ENCODE results near the gene H3-3A.

H3-3A gene

GRCh38 chr1:226052061-226052460 lies 10.5 kb upstream of the H3-3A start:
- H3K4me3 ChIP-seq (ENCODE audit: low read depth, low read length) = no peak overlapping the region

GRCh38 chr1:226054519-226055327 lies 7.8 kb upstream of the H3-3A start:
- no peak overlapping the region for H3K4me3 ChIP-seq (ENCODE audit: low read depth, low read length)

- H3K4me3 ChIP-seq (ENCODE audit: low read depth, low read length) = no peak overlapping the region
Measured at GRCh38 chr1:226059709-226060108, 2.8 kb upstream of the H3-3A start.

- H3K4me3 ChIP-seq (ENCODE audit: low read depth, low read length) = no peak overlapping the region
Measured at GRCh38 chr1:226060427-226060826, 2.1 kb upstream of the H3-3A start.

GRCh38 chr1:226061068-226061840 lies 1.3 kb upstream of the H3-3A start:
- H3K4me3 ChIP-seq (ENCODE audit: low read depth, low read length) = peak overlapping the region; percentile 62

- peak overlapping the region; percentile 62 for H3K4me3 ChIP-seq (ENCODE audit: low read depth, low read length)
Measured at GRCh38 chr1:226061841-226062557, 517 bp upstream of the H3-3A start.

GRCh38 chr1:226063224-226063976 lies 884 bp downstream of the H3-3A start:
- H3K4me3 ChIP-seq (ENCODE audit: low read depth, low read length) = peak overlapping the region; percentile 74

GRCh38 chr1:226063977-226064815 lies 1.7 kb downstream of the H3-3A start:
- H3K4me3 ChIP-seq (ENCODE audit: low read depth, low read length) = peak overlapping the region; percentile 74

- H3K4me3 ChIP-seq (ENCODE audit: low read depth, low read length) = peak overlapping the region; percentile 74
Measured at GRCh38 chr1:226064816-226065248, 2.3 kb downstream of the H3-3A start.

- no peak overlapping the region for H3K4me3 ChIP-seq (ENCODE audit: low read depth, low read length)
Measured at GRCh38 chr1:226066415-226067078, 4.0 kb downstream of the H3-3A start.

- H3K4me3 ChIP-seq (ENCODE audit: low read depth, low read length) = no peak overlapping the region
Measured at GRCh38 chr1:226069811-226070489, 7.4 kb downstream of the H3-3A start.

GRCh38 chr1:226072347-226072746 lies 9.8 kb downstream of the H3-3A start:
- H3K4me3 ChIP-seq (ENCODE audit: low read depth, low read length) = no peak overlapping the region

GRCh38 chr1:226073184-226073950 lies 10.9 kb downstream of the H3-3A start:
- no peak overlapping the region for H3K4me3 ChIP-seq (ENCODE audit: low read depth, low read length)

- H3K4me3 ChIP-seq (ENCODE audit: low read depth, low read length) = no peak overlapping the region
Measured at GRCh38 chr1:226074046-226074445, 11.5 kb downstream of the H3-3A start.

GRCh38 chr1:226076378-226076777 lies 13.9 kb downstream of the H3-3A start:
- no peak overlapping the region for H3K4me3 ChIP-seq (ENCODE audit: low read depth, low read length)

- H3K4me3 ChIP-seq (ENCODE audit: low read depth, low read length) = no peak overlapping the region
Measured at GRCh38 chr1:226078374-226078773, 15.9 kb downstream of the H3-3A start.

- peak overlapping the region; percentile 48 for H3K4me3 ChIP-seq (ENCODE audit: low read depth, low read length)
Measured at GRCh38 chr1:226082587-226082917, 20.0 kb downstream of the H3-3A start.

- peak overlapping the region; percentile 48 for H3K4me3 ChIP-seq (ENCODE audit: low read depth, low read length)
Measured at GRCh38 chr1:226082959-226083301, 20.4 kb downstream of the H3-3A start.

Data from iPS-11a (cell line).